Measurements from ENCODE around the gene SUCNR1.
"Not testable (repeated sequence)": the region's sequence is repeated elsewhere in the genome, so short reads cannot be mapped to it uniquely, and the experiment has no call there.

The SUCNR1 gene

DNA sequence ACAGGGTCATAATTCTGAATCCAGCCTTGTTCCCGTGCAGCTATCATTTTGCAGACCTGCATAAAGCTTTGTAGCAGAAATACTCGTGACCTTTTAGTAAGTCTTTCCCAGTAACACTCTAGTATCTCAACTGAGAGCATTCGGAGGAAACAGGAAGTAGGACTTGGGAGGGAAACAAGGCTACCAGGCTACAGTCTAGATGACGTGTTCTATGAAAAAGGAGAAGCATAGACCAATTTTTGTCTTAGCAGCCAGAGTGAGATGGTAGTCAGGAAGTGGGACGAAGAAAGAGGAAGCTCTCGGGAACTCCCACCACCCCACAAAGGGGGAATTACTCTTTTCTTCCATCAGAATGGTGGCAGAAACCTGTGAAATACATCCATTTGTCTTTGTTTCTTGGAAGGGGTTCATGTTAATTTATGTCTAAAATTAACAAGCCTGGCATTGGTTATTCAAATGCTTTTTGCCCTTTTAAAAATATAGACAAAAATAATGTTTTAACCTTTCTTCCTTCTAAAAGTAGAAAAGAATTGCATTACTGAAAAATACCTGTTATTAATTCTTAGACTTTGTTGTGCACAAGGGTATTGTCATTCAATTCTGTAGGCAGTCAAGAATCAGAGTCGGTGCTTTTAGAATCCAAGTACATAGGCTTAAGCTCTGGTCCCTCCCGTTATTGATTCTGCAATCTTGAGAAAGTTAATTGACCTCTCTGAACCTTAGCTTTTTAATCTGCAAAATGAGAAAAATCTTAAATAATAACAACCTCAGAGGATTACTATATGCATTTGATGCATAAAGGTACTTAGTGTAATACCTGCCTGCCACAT, 1.6 kb upstream of the SUCNR1 start:
- Histone ChIP-seq H3K9ac (ENCODE audit: low read length) (no peak overlapping the region), H3K4me3 (ENCODE audit: low read depth, low read length) (no peak overlapping the region)

DNA sequence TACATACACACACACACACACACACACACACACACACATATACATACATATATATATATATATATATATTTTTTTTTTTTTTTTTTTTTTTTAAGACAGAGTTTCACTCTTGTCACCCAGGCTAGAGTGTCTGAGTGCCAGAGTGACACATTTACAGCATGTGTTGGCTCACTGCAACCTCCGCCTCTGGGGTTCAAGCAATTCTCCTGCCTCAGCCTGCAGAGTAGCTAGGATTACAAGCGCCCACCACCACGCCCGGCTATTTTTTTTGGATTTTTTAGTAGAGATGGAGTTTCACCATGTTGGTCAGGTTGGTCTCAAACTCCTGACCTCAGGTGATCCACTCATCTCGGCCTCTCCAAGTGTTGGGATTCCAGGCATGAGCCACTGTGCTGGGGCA, 636 bp downstream of the SUCNR1 start:
- H3K4me3 ChIP-seq (ENCODE audit: low read depth, low read length); H3K27me3 ChIP-seq (ENCODE audit: control insufficient read depth, insufficient read depth, low read length); H3K4me1 ChIP-seq (ENCODE audit: control insufficient read depth, insufficient read depth, low read length); H3K9me3 ChIP-seq (ENCODE audit: control insufficient read depth, insufficient read depth, low read depth, low read length); H3K27ac ChIP-seq (ENCODE audit: low read depth, low read length); H3K36me3 ChIP-seq (ENCODE audit: control insufficient read depth, insufficient read depth, low read length); H3K9ac ChIP-seq (ENCODE audit: low read length): not testable (repeated sequence)

More for the DNA sequence above, 1.6 kb upstream of the SUCNR1 start:
- Histone ChIP-seq H3K27me3 (ENCODE audit: control insufficient read depth, insufficient read depth, low read length) (no peaks in the 10 kb centered on the region), H3K9me3 (ENCODE audit: control insufficient read depth, insufficient read depth, low read depth, low read length) (no peaks in the 10 kb centered on the region), H3K27ac (ENCODE audit: low read depth, low read length) (no peak overlapping the region), H3K4me1 (ENCODE audit: control insufficient read depth, insufficient read depth, low read length) (no peaks in the 10 kb centered on the region), H3K36me3 (ENCODE audit: control insufficient read depth, insufficient read depth, low read length) (no peaks in the 10 kb centered on the region)

DNA sequence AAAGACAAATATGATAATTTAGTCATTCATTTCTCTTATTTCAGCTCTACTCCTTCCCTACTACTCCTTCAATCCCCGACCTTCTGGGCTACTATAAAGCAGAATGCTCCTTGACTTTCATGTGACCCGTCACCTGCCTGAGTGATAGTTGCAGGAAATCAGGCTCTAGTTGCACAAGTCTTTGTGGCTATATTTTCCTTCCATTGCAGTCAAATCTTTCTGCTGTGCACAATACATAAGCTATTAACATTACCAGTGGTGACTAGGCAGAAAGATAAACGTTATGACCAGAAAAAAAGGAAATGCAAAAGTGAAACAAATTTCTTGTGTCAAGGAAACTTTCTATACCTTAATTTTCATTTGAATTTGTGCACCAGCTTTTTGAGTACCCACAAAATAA, 2.3 kb downstream of the SUCNR1 start:
- Histone ChIP-seq H3K9ac (ENCODE audit: low read length) (no peak overlapping the region), H3K9me3 (ENCODE audit: control insufficient read depth, insufficient read depth, low read depth, low read length) (no peaks in the 10 kb centered on the region), H3K27ac (ENCODE audit: low read depth, low read length) (no peak overlapping the region), H3K36me3 (ENCODE audit: control insufficient read depth, insufficient read depth, low read length) (no peaks in the 10 kb centered on the region), H3K4me3 (ENCODE audit: low read depth, low read length) (no peak overlapping the region), H3K4me1 (ENCODE audit: control insufficient read depth, insufficient read depth, low read length) (no peaks in the 10 kb centered on the region), H3K27me3 (ENCODE audit: control insufficient read depth, insufficient read depth, low read length) (no peaks in the 10 kb centered on the region)

DNA sequence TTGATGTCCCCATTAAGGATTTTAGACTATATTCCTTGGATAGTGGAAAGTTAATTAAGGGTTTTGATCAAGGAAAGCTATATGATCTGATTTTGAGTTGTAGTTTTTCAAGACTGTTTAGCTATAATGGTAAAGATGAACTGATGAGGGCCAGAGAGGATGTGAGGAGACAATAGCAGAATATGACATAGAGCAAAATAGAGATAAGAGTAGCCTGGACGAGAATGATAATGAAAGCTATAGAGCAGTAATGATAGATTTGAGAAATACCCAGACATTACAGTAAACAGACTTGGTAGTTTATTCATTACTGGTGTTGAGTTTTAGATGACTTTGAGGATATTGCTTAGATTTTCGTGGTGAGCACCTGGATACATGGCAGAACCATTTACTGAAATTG, 3.8 kb downstream of the SUCNR1 start:
- H3K9me3 ChIP-seq (ENCODE audit: control insufficient read depth, insufficient read depth, low read depth, low read length) = no peaks in the 10 kb centered on the region
- no peak overlapping the region for H3K27ac ChIP-seq (ENCODE audit: low read depth, low read length)
- no peaks in the 10 kb centered on the region for H3K27me3 ChIP-seq (ENCODE audit: control insufficient read depth, insufficient read depth, low read length)
- H3K4me1 ChIP-seq (ENCODE audit: control insufficient read depth, insufficient read depth, low read length) = no peaks in the 10 kb centered on the region
- no peaks in the 10 kb centered on the region for H3K36me3 ChIP-seq (ENCODE audit: control insufficient read depth, insufficient read depth, low read length)
- H3K9ac ChIP-seq (ENCODE audit: low read length) = no peak overlapping the region
- no peak overlapping the region for H3K4me3 ChIP-seq (ENCODE audit: low read depth, low read length)

DNA sequence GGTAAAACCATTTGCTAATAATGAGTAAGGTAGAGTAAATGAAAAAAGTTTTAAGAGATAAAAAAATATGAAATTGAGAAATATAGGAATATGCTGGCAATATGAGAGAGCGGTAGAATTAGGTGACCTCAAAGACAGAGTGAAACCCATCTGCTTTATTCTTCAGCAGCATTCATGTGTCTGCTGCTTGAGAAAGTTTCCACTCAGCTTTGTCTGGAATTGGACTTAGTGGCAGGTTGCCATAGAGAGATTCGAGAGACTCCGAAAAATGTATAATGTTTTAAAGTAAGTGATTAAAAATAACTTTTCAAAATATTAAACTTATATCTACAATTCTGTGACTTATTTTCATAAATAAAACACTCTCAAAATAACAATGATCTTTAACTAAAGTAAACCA, 5.0 kb downstream of the SUCNR1 start:
- no peaks in the 10 kb centered on the region for H3K9me3 ChIP-seq (ENCODE audit: control insufficient read depth, insufficient read depth, low read depth, low read length)
- H3K9ac ChIP-seq (ENCODE audit: low read length) = no peak overlapping the region
- no peaks in the 10 kb centered on the region for H3K27me3 ChIP-seq (ENCODE audit: control insufficient read depth, insufficient read depth, low read length)
- H3K4me1 ChIP-seq (ENCODE audit: control insufficient read depth, insufficient read depth, low read length) = no peaks in the 10 kb centered on the region
- no peaks in the 10 kb centered on the region for H3K36me3 ChIP-seq (ENCODE audit: control insufficient read depth, insufficient read depth, low read length)
- no peak overlapping the region for H3K4me3 ChIP-seq (ENCODE audit: low read depth, low read length)
- H3K27ac ChIP-seq (ENCODE audit: low read depth, low read length) = no peak overlapping the region

DNA sequence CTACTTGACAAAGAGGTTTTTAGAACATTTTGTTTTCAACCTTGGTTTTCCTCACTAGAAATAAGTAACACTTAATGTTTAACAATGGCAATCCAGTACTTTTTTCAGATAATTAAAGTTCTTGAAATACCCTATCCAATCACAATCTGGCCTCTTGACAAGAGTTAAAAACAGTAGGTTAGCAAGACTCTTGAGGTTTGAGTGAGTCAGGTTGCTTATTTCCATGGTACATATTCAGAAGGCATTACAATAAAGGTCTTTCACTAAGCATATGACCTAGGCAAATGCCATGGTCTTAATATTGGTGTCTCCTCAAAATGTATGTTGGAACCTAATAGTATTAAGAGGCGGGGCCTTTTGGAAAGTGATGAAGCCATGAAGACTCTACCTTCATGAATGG, 5.6 kb downstream of the SUCNR1 start:
- Histone ChIP-seq H3K9ac (ENCODE audit: low read length) (no peak overlapping the region), H3K27me3 (ENCODE audit: control insufficient read depth, insufficient read depth, low read length) (no peaks in the 10 kb centered on the region), H3K4me1 (ENCODE audit: control insufficient read depth, insufficient read depth, low read length) (no peaks in the 10 kb centered on the region), H3K27ac (ENCODE audit: low read depth, low read length) (no peak overlapping the region), H3K9me3 (ENCODE audit: control insufficient read depth, insufficient read depth, low read depth, low read length) (no peaks in the 10 kb centered on the region), H3K4me3 (ENCODE audit: low read depth, low read length) (no peak overlapping the region), H3K36me3 (ENCODE audit: control insufficient read depth, insufficient read depth, low read length) (no peaks in the 10 kb centered on the region)

DNA sequence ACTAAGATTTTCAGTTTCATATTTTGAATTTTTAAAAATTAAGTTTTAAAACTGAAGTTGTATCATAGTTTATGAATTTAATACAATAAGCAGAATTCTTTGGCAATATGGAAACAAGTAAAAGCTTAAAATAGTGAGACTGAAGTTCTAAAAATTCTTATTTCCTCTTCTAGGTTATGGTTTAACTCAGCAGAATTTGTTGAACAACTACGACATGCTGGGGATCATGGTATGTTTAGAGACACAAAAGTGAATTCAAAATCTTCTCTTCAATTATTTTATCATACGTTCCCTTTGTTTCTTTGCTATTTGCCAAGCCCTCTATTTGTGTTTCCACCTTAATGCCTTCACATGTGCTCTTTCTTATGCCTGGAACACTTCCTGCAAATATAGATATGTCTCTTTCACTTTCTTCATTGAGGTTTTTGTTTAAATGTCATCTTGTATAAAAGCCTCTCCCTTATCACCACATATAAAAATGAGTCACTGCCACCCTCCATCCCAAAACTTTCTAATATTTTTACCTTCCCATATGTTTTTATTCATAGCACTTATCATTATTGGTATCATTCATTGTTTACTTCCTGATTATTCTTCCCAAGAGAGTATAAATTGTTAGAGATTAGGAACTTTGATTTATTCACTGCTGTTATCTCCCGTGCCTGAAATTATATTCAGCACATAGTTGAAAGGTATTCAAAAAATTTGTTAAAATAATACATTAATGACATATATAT, 6.4 kb downstream of the SUCNR1 start:
- Histone ChIP-seq H3K36me3 (ENCODE audit: control insufficient read depth, insufficient read depth, low read length) (no peaks in the 10 kb centered on the region), H3K4me1 (ENCODE audit: control insufficient read depth, insufficient read depth, low read length) (no peaks in the 10 kb centered on the region), H3K9me3 (ENCODE audit: control insufficient read depth, insufficient read depth, low read depth, low read length) (no peaks in the 10 kb centered on the region), H3K27ac (ENCODE audit: low read depth, low read length) (no peak overlapping the region), H3K4me3 (ENCODE audit: low read depth, low read length) (no peak overlapping the region), H3K9ac (ENCODE audit: low read length) (no peak overlapping the region), H3K27me3 (ENCODE audit: control insufficient read depth, insufficient read depth, low read length) (no peaks in the 10 kb centered on the region)

DNA sequence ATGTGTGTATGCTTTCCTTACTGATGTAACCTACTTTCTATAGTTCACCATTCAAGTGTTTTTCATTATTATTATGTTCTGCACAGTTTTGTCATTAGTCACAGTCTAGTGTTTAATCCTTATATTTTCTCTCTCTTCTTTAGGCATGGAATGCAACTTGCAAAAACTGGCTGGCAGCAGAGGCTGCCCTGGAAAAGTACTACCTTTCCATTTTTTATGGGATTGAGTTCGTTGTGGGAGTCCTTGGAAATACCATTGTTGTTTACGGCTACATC, 6.9 kb downstream of the SUCNR1 start:
- Histone ChIP-seq H3K36me3 (ENCODE audit: control insufficient read depth, insufficient read depth, low read length) (no peaks in the 10 kb centered on the region), H3K4me1 (ENCODE audit: control insufficient read depth, insufficient read depth, low read length) (no peaks in the 10 kb centered on the region), H3K9ac (ENCODE audit: low read length) (no peak overlapping the region), H3K27ac (ENCODE audit: low read depth, low read length) (no peak overlapping the region), H3K4me3 (ENCODE audit: low read depth, low read length) (no peak overlapping the region), H3K27me3 (ENCODE audit: control insufficient read depth, insufficient read depth, low read length) (no peaks in the 10 kb centered on the region), H3K9me3 (ENCODE audit: control insufficient read depth, insufficient read depth, low read depth, low read length) (no peaks in the 10 kb centered on the region)

DNA sequence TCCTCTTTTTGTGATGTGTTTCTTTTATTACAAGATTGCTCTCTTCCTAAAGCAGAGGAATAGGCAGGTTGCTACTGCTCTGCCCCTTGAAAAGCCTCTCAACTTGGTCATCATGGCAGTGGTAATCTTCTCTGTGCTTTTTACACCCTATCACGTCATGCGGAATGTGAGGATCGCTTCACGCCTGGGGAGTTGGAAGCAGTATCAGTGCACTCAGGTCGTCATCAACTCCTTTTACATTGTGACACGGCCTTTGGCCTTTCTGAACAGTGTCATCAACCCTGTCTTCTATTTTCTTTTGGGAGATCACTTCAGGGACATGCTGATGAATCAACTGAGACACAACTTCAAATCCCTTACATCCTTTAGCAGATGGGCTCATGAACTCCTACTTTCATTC, 7.7 kb downstream of the SUCNR1 start:
- Histone ChIP-seq H3K36me3 (ENCODE audit: control insufficient read depth, insufficient read depth, low read length) (no peaks in the 10 kb centered on the region), H3K27me3 (ENCODE audit: control insufficient read depth, insufficient read depth, low read length) (no peaks in the 10 kb centered on the region), H3K4me1 (ENCODE audit: control insufficient read depth, insufficient read depth, low read length) (no peaks in the 10 kb centered on the region), H3K27ac (ENCODE audit: low read depth, low read length) (no peak overlapping the region), H3K9me3 (ENCODE audit: control insufficient read depth, insufficient read depth, low read depth, low read length) (no peaks in the 10 kb centered on the region), H3K9ac (ENCODE audit: low read length) (no peak overlapping the region), H3K4me3 (ENCODE audit: low read depth, low read length) (no peak overlapping the region)

DNA sequence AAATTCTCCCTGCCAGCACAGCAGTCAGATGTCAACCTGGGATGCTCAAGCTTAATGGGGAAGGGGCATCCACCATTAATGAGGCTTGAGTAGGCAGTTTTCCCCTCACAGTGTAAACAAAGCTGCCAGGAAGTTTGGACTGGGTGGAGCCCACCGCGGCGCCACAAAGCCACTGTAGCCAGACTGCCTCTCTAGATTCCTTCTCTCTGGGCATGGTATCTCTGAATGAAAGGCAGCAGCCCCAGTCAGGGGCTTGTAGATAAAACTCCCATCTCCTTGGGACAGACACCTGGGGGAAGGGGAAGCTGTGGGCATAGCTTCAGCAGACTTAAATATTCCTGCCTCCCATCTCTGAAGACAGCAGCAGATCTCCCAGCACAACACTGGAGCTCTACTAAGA, 12.0 kb downstream of the SUCNR1 start:
- not testable (repeated sequence) for H3K9ac ChIP-seq (ENCODE audit: low read length); H3K27ac ChIP-seq (ENCODE audit: low read depth, low read length); H3K36me3 ChIP-seq (ENCODE audit: control insufficient read depth, insufficient read depth, low read length); H3K9me3 ChIP-seq (ENCODE audit: control insufficient read depth, insufficient read depth, low read depth, low read length); H3K4me3 ChIP-seq (ENCODE audit: low read depth, low read length); H3K4me1 ChIP-seq (ENCODE audit: control insufficient read depth, insufficient read depth, low read length); H3K27me3 ChIP-seq (ENCODE audit: control insufficient read depth, insufficient read depth, low read length)

DNA sequence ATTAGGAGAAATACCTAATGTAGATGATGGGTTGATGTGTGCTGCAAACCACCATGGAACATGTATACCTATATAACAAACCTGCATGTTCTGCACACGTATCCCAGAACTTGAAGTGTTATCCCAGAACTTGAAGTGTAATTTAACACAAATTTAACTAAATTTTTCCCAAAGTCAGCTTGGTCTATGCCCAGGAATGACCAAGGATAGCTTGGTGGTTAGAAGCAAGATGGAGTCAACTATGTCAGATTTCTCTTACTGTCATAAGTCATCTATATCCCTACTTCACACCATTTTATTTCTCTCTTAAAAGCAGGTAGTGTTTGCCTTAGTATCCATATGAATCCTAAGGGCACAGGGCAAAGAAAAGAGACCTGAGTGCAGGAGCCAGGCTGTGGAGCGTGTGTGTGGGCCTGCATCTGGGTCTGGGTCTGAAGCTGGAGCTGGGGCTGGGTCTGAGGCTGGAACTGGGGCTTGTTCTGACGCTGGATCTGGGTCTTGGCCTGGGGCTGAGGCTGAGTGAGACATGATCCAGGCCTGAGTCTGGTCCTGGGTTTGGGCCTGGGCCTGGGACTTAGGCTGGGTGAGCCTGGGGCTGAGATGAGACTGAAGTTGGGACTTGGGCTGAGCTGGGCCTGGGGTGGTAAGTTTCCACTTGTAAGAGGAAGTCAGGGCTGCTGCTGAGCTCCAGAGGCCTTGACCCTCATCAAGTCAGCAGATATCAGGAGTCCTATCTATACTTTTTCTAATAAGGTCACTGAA, 14.2 kb downstream of the SUCNR1 start:
- H3K9me3 ChIP-seq (ENCODE audit: control insufficient read depth, insufficient read depth, low read depth, low read length); H3K4me1 ChIP-seq (ENCODE audit: control insufficient read depth, insufficient read depth, low read length); H3K27me3 ChIP-seq (ENCODE audit: control insufficient read depth, insufficient read depth, low read length); H3K4me3 ChIP-seq (ENCODE audit: low read depth, low read length); H3K27ac ChIP-seq (ENCODE audit: low read depth, low read length); H3K36me3 ChIP-seq (ENCODE audit: control insufficient read depth, insufficient read depth, low read length); H3K9ac ChIP-seq (ENCODE audit: low read length): not testable (repeated sequence)
